HG02885 (cell line): ENCODE measurements around the gene TRPM8.

ENCODE experiments used
- ATAC-seq: cut with Tn5 transposase; IDR thresholded peaks from one replicate; pipeline ENCODE4 v1.9.1; 2021; ENCODE audit warnings: mild to moderate bottlenecking; ENCODE audit not compliant: unreplicated experiment, poor library complexity

The TRPM8 gene

GRCh38 chr2:233996461-233996860, 79.3 kb downstream of the TRPM8 start:
- no peak for ATAC-seq

- no peak for ATAC-seq
Measured at GRCh38 chr2:233997707-233998106, 80.5 kb downstream of the TRPM8 start.

- no peak for ATAC-seq
Measured at GRCh38 chr2:233999182-233999581, 82.0 kb downstream of the TRPM8 start.

DNA sequence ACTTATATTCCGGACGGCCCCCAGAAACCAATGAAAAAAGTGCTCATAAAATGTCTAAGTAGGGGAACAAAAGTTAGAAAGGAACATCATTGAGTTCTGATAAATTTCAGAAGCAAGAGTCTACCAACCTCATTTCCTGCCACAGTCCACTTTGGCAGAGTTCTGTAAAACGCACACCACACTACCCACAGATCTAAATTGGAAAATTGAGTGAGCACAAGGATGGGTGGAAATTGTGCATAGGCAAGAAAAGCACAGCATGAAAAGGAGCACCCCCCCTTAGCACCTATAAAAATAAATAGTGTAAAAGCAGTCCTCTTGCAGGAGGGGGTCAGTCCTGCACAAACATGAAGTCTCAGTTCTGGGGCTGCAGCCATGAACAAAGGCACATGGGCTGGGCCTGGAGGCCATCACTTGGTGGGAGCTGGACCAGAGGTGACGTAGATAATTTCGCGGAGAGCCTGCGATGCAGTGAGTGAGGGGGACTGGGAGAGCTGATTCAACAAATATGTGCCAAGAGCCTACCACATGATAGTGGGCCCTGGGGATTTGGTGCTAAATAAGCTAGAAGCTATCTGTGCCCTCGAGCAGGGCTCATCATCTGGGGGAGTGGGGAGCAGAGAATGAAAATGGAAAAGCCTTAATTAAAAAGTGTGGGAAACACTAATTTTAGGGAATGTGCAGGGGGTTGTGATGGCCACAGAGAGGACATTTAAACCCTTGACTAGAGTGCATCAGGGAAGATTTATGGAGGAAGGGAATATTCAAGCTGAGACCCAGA, 84.4 kb downstream of the TRPM8 start:
- ATAC-seq, result no peak

- no peak for ATAC-seq
Measured at GRCh38 chr2:234002281-234002680, 85.1 kb downstream of the TRPM8 start.

DNA sequence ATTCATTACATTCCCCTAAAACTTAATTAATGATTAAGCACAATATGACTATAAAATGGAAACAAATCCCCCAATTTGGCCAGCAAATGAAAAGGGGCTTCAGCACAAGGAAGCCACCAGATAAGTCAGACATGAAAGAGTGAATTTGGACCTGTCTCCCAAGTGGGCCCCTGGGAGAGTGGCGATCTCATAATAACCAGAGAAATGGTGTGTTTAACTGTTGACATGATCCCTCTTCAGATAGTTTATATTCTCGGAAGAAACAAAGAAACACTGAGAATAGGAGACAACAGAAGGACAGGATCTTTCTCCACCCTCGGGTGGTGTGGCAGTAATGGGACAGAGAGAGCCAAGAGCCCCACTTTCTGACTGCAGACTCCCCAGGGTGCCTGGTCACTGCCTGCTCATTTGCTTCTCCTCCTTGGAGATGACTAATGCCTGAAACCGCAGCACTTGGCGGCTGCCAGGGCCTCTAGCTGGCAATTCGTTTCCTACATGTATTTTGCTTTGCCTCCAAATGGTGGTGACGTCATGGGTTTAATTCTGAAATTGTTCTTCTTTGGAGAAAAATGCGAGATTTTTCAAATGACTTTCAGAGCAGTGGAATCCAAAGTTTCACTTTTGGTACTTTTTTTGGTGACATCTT, 86.9 kb downstream of the TRPM8 start:
- ATAC-seq, result no peak

- ATAC-seq, result no peak
Measured at GRCh38 chr2:234005126-234005525, 88.0 kb downstream of the TRPM8 start.

DNA sequence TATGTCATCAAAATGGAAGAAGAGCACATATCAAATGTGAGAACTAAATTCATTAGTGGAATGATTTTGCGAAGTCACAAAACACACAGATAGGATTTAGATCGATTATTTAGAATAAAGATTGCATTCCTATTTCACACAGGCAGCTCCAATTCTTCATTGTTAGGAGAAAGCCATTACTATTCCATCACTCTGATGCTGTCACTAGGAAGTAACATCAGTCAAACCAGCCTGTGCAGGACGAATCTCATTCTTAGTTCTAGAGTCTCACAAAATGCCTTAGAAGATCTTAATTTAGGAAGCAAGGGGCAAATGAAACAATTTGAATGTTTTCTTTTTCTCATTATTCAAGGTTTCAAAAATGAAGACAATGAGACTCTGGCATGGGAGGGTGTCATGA, 89.3 kb downstream of the TRPM8 start:
- ATAC-seq, result no peak

GRCh38 chr2:234014427-234014826, 97.3 kb downstream of the TRPM8 start:
- ATAC-seq, result no peak

DNA sequence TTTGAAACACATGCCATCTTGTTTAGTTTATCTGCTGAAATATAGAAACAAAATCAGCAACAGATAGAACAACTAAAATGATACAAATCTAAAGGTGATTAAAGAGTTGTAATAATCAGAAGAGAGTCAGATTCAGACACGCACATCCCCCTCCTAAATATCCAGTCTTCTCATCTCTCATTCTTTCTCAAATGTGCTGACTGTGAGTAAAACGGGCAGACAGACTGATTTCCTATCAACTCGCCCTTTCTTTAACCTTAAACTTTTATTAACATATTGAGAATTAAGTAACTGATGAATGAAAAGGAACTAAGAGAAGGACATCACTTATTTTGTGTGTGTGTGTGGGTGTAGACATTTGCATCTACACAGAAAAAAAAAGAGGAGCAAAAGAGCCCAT, 98.7 kb downstream of the TRPM8 start:
- no peak for ATAC-seq

GRCh38 chr2:234019896-234020295, 102.7 kb downstream of the TRPM8 start:
- ATAC-seq, result no peak

- ATAC-seq, result no peak
Measured at GRCh38 chr2:234020332-234020731, 103.2 kb downstream of the TRPM8 start.

GRCh38 chr2:234022424-234022823, 105.3 kb downstream of the TRPM8 start:
- ATAC-seq, result no peak

DNA sequence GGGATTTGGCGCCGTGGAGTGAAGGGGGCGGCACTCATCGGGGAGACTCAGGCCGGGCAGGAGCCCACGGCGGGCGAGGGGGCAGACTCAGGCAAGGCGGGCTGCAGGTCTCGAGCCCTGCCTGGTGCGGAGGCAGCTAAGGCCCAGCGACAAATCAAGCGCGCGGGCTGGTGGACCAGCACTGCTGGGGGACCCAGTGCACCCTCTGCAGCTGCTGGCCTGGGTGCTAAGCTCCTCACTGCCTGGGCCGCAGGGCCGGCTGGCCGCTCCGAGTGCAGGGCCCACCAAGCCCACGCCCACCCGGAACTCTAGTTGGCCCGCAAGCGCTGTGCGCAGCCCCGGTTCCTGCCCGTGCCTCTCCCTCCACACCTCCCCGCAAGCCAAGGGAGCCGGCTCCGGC, 107.1 kb downstream of the TRPM8 start:
- ATAC-seq, result no peak

- no peak for ATAC-seq
Measured at GRCh38 chr2:234025466-234025865, 108.3 kb downstream of the TRPM8 start.

GRCh38 chr2:234025891-234026401, 108.8 kb downstream of the TRPM8 start:
- no peak for ATAC-seq

DNA sequence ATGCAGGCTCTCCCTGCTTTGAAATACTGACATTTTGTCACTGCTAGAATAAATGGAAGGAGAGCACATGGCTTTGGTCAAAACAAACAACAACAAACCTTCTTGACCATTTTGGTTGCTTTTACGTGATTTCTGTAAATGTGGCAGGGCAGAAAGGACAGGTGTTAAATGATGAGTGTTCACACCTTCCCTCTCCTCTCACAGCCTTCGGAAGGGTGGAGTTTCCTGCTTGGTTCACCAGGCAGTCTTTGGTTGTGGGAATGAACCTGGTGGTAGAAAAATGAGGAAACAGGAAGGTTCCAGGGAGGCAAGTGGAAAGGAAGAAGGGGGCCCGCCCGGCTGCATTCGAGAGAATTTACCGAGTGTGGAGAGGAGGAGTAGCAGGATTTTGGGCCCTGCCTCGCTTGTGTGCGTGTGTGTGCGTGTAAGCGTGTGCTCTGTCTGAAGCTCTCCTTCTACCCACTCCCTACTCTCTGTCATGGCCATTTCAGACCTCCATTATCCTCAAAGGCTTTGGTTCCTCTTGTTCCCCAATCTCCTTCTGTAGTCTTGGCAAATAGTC, 109.6 kb downstream of the TRPM8 start:
- no peak for ATAC-seq

GRCh38 chr2:234027641-234028040, 110.5 kb downstream of the TRPM8 start:
- ATAC-seq, result no peak

DNA sequence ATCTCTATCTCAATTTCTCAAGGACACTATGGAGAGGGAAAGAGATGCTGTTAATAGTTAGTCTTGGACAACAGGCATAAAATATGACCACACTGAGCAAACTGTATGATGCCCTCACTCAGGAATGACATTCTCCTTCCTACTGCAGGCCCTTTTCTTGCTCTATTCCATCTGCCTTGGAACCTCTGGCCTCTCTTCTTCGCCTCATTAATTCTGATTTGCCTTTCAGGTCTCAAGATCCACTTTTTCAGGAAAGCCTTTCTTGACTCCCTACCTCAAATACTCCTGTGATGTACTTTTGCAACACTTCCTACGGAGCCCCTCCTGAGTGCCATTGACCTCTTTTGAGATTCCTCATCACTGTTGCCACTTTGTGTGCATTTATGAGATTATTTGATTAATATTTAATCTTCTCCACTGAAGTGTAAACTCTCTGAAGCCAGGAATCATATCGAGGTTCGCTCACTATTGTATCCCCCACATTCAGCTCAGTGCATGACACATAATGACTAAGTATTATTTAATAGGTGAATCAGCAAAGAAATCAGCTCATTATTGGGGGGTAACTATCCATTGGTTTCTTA, 112.1 kb downstream of the TRPM8 start:
- no peak for ATAC-seq

DNA sequence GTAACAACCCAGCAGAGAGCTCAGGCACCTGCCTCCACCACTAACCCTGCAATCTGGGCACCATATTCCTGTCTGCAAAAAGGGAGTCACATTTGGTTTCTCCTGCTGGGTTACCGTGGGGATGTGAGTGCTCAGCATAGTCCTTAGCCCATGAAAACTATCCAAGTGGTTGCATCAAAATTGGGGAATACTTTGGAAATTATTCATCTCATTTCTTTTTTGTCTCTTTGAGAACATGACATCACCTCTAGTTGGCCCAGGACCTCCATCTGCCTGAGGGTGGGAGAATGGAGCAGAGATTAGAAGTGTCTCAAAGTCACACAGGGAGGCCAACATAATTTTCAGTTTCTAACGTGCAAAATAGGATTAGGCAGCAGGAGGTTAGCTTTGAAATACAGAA, 114.0 kb downstream of the TRPM8 start:
- ATAC-seq, result no peak

DNA sequence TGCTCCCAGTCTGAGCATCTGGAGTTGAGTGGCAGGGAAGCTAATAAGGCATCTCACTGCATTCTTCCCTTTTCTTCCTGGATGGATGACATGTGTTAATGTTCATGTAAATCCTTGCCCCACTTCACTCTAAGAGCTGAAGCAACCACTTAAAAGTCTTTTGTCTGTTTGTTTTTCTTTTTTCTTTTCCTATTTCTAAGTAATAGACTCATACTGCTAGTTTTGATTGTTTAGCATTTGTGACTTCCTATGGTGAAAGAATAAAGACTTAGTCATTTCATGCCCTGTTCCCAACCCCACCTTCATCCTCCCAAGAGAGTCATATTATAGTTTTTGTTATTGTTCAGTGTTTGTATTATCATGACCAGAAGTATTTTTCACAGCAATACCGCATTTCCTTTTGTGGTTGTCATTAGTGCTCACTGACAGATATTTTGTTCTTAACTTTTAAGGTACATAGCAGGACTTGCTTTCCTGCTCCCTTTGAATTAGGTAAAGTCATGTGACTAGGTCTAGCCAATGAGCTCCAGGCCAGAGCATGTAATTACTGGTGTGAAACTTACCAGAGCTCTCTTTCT, 115.2 kb downstream of the TRPM8 start:
- ATAC-seq, result no peak
